ENCODE data around the gene RET. TPM values are rescaled to one million over a fixed set of nuclear protein-coding genes. Genes with fewer than 3 reads are reported as not detected.

RET gene
- polyA plus RNA-seq (2014; cell fraction: cytosol; rRNA removed) = 11.9 and 13.3 TPM in 2 replicates
- 21.6 and 29.1 TPM in 2 replicates for polyA plus RNA-seq (2014; cell fraction: nucleus; rRNA removed)

GRCh38 chr10:43076876-43077420, at the start of gene RET:
Gene RET (plus strand): TSS chr10:43077069. CDS start chr10:43077259, 190 bp downstream.
- DNase-seq (ENCODE audit: low spot score) = peak; percentile 52

GRCh38 chr10:43027331-43027955, 49.4 kb upstream of the RET start:
- DNase-seq (ENCODE audit: low spot score) = no peak

GRCh38 chr10:43028143-43028542, 48.7 kb upstream of the RET start:
- no peak for DNase-seq (ENCODE audit: low spot score)

- no peak for DNase-seq (ENCODE audit: low spot score)
Observed at GRCh38 chr10:43029043-43029442, 47.8 kb upstream of the RET start.

- DNase-seq (ENCODE audit: low spot score) = no peak
Observed at GRCh38 chr10:43032613-43033012, 44.3 kb upstream of the RET start.

- no peak for DNase-seq (ENCODE audit: low spot score)
Observed at GRCh38 chr10:43035800-43036199, 41.1 kb upstream of the RET start.

GRCh38 chr10:43036481-43037428, 40.1 kb upstream of the RET start:
- DNase-seq (ENCODE audit: low spot score) = no peak

GRCh38 chr10:43037440-43037839, 39.4 kb upstream of the RET start:
- no peak for DNase-seq (ENCODE audit: low spot score)

- no peak for DNase-seq (ENCODE audit: low spot score)
Observed at GRCh38 chr10:43037942-43038782, 38.7 kb upstream of the RET start.

- no peak for DNase-seq (ENCODE audit: low spot score)
Observed at GRCh38 chr10:43038783-43039623, 37.9 kb upstream of the RET start.

- no peak for DNase-seq (ENCODE audit: low spot score)
Observed at GRCh38 chr10:43039624-43040481, 37.0 kb upstream of the RET start.

- no peak for DNase-seq (ENCODE audit: low spot score)
Observed at GRCh38 chr10:43040482-43041256, 36.2 kb upstream of the RET start.

GRCh38 chr10:43041422-43042342, 35.2 kb upstream of the RET start:
- DNase-seq (ENCODE audit: low spot score) = no peak

- DNase-seq (ENCODE audit: low spot score) = no peak
Observed at GRCh38 chr10:43042503-43043341, 34.1 kb upstream of the RET start.

- no peak for DNase-seq (ENCODE audit: low spot score)
Observed at GRCh38 chr10:43043342-43043772, 33.5 kb upstream of the RET start.

- no peak for DNase-seq (ENCODE audit: low spot score)
Observed at GRCh38 chr10:43043773-43044447, 33.0 kb upstream of the RET start.
